ENCODE data around the gene CHFR. TPM values are rescaled to one million over a fixed set of nuclear protein-coding genes. Genes with fewer than 3 reads are reported as not detected.
"Not testable (repeated sequence)": the region's sequence is repeated elsewhere in the genome, so short reads cannot be mapped to it uniquely, and the experiment has no call there.

The CHFR gene
- polyA plus RNA-seq, 1 donor, result 31.6 TPM

- no peak for DNase-seq
Measured at GRCh38 chr12:132840536-132840935, 46.9 kb downstream of the CHFR start.

- no peak for DNase-seq
Measured at GRCh38 chr12:132839558-132840235, 47.7 kb downstream of the CHFR start.

- no peak for DNase-seq
Measured at GRCh38 chr12:132838410-132839080, 48.9 kb downstream of the CHFR start.

- DNase-seq, result no peak
Measured at GRCh38 chr12:132837693-132838409, 49.6 kb downstream of the CHFR start.

- no peak for DNase-seq
Measured at GRCh38 chr12:132836795-132837331, 50.5 kb downstream of the CHFR start.

GRCh38 chr12:132836230-132836629 lies 51.2 kb downstream of the CHFR start:
- not testable (repeated sequence) for DNase-seq

- DNase-seq, result no peak
Measured at GRCh38 chr12:132835076-132836025, 52.1 kb downstream of the CHFR start.

GRCh38 chr12:132834181-132834711 lies 53.2 kb downstream of the CHFR start:
- no peak for DNase-seq

- no peak for DNase-seq
Measured at GRCh38 chr12:132833341-132833740, 54.1 kb downstream of the CHFR start.

GRCh38 chr12:132831771-132832170 lies 55.6 kb downstream of the CHFR start:
- DNase-seq, result no peak

GRCh38 chr12:132828706-132829534 lies 58.5 kb downstream of the CHFR start, which contains the start of gene GOLGA3:
TSS of gene GOLGA3 (minus strand) at chr12:132828869. CDS start at chr12:132822128, 6,741 bp downstream.
- peak; percentile 94 for DNase-seq

- no peak for DNase-seq
Measured at GRCh38 chr12:132827763-132828703, 59.4 kb downstream of the CHFR start.

- no peak for DNase-seq
Measured at GRCh38 chr12:132825861-132826260, 61.5 kb downstream of the CHFR start.

- DNase-seq, result no peak
Measured at GRCh38 chr12:132825089-132825488, 62.3 kb downstream of the CHFR start.

- no peak for DNase-seq
Measured at GRCh38 chr12:132824053-132824452, 63.4 kb downstream of the CHFR start.

GRCh38 chr12:132818562-132818961 lies 68.8 kb downstream of the CHFR start:
- no peak for DNase-seq

GRCh38 chr12:132814232-132814631 lies 73.2 kb downstream of the CHFR start:
- DNase-seq, result no peak

- no peak for DNase-seq
Measured at GRCh38 chr12:132813443-132813842, 74.0 kb downstream of the CHFR start.

GRCh38 chr12:132812631-132813305 lies 74.6 kb downstream of the CHFR start:
- DNase-seq, result no peak

Data from left kidney (tissue), 2 donors.